ENCODE data around the gene TICAM1.

TICAM1 gene

DNA sequence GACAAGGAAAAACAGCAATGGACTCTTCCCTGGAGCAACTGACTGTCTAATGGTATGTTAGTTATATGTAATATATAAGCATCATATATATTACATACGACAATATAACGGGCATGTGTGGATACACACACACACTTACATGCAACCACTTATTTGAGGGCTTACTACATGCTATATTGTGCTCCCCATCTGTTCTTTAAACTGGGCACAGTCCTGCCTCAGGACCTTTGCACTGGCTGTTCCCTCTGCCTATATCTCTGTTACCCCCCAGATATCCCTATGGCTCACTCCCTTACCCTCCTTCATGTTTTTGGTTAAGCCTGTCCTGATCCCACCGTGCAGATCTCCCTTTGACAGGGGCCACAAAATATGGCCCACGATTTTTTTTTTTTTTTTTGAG, 10.2 kb downstream of the TICAM1 start:
- no peak overlapping the region for H3K27ac ChIP-seq (ENCODE audit: insufficient read depth, low read length, poor library complexity, severe bottlenecking)
- H3K9me3 ChIP-seq (ENCODE audit: control insufficient read depth, low read length), result no peaks in the 10 kb centered on the region
- H3K4me1 ChIP-seq (ENCODE audit: control insufficient read depth, insufficient read depth, low read length, poor library complexity, severe bottlenecking), result no peaks in the 10 kb centered on the region
- no peak overlapping the region for H3K4me3 ChIP-seq (ENCODE audit: insufficient read depth, low read depth, low read length, poor library complexity, severe bottlenecking)
- DNase-seq, result no peak
- H3K27me3 ChIP-seq (replicated peaks; ENCODE audit: control insufficient read depth, insufficient read depth, low read length, poor library complexity, severe bottlenecking), result no peaks in the 10 kb centered on the region
- H3K36me3 ChIP-seq (ENCODE audit: control insufficient read depth, insufficient read depth, low read length), result peaks cover 18% of the 10 kb centered on the region

DNA sequence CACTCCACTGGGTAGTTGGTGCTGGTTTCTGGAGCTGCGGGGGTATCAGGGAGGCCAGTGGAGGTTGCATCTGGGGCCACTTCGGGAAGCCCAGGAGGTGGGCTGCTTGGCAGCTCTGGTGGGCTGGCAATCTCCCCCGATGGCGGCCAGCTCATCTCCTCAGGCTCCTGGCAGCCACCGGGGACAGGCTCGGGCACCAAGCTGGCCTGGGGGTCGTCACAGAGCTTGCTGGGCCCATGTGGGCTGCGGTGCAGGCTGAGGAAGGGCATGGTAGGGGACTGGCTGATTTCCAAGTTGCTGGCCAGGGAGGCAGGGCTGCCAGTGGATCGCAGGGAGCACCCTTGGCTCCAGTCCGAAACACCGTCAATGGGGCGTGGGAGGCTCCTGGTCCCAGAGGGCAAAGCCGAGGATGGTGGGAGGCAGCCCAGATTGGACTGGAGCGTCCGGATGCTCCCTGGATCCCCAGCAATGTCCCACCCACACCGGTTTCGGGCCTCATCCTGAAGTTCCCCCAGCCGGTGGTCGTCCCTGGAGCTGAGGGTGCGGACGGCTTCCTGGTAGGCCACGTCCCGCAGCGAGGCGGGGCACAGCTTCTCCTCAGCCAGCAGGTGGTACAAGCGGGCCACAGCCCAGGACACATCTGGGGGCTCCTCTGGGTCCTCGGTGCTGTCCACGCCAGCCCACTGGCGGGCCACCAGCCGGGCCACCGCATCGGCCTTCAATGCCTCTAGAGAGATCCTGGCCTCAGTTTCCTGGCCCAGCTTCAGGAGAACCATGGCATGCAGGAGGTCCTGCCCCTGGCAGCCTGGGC, 13.8 kb downstream of the TICAM1 start:
- DNase-seq, result no peak
- Histone ChIP-seq H3K4me1 (ENCODE audit: control insufficient read depth, insufficient read depth, low read length, poor library complexity, severe bottlenecking) (peaks cover 7% of the 10 kb centered on the region), H3K9me3 (ENCODE audit: control insufficient read depth, low read length) (no peaks in the 10 kb centered on the region), H3K36me3 (ENCODE audit: control insufficient read depth, insufficient read depth, low read length) (peaks cover 18% of the 10 kb centered on the region), H3K4me3 (ENCODE audit: insufficient read depth, low read depth, low read length, poor library complexity, severe bottlenecking) (no peak overlapping the region), H3K27ac (ENCODE audit: insufficient read depth, low read length, poor library complexity, severe bottlenecking) (no peak overlapping the region), H3K27me3 (replicated peaks; ENCODE audit: control insufficient read depth, insufficient read depth, low read length, poor library complexity, severe bottlenecking) (no peaks in the 10 kb centered on the region)

DNA sequence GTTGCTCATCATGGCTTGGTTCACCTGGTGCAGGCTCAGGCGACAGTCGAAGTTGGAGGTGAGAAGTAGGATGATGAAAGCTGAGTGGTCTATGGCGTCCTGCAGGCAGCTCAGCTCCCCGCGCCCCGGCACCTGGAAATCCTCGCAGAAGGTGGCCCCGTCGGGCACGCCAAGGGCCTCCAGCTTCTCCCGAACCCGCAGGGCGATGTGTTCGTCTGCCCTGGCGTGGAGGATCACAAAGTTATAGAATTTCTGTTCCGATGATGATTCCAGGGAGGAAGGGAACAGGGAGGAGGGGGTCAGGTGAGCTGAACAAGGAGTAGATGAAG, 14.6 kb downstream of the TICAM1 start:
- no peak overlapping the region for H3K27ac ChIP-seq (ENCODE audit: insufficient read depth, low read length, poor library complexity, severe bottlenecking)
- peaks cover 7% of the 10 kb centered on the region for H3K4me1 ChIP-seq (ENCODE audit: control insufficient read depth, insufficient read depth, low read length, poor library complexity, severe bottlenecking)
- no peak overlapping the region for H3K4me3 ChIP-seq (ENCODE audit: insufficient read depth, low read depth, low read length, poor library complexity, severe bottlenecking)
- H3K27me3 ChIP-seq (replicated peaks; ENCODE audit: control insufficient read depth, insufficient read depth, low read length, poor library complexity, severe bottlenecking), result no peaks in the 10 kb centered on the region
- peaks cover 18% of the 10 kb centered on the region for H3K36me3 ChIP-seq (ENCODE audit: control insufficient read depth, insufficient read depth, low read length)
- H3K9me3 ChIP-seq (ENCODE audit: control insufficient read depth, low read length), result no peaks in the 10 kb centered on the region
- DNase-seq, result no peak

DNA sequence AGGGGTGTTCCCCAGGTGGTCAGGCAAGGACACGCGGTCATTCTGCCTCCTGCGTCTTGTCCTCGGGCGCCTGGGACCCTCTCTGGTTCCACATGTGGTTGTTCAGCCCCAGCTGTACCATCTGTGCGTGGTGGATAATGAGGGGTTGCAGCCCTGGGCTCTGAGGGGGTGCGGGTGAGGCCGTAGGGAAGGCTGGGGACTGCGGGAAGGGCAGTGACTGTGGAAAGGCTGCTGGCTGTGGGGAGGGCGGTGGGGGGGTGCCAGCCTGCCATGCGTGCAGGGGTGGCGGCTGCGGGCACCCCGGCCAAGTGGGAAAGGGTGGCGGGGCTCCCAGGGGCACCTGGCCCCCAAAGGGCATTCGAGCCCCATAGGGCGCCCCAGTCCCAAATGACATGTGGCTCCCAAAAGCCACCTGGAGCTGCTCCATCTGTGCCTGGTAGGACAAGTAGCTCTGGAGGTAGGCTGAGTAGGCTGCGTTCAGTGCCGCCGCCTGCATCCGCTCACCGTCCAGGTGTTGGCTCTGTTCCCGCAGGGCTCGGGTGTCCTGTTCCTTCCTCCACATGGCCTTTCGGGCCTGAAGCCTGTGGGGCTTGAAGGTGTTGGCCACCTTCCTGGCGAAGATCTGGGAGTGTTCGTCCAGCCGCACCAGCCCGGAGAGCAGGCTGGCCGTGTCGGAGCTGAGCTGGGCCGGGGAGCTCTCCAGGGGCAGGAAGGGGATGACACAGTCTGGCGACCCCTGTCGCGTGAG, 15.1 kb downstream of the TICAM1 start:
- Histone ChIP-seq H3K36me3 (ENCODE audit: control insufficient read depth, insufficient read depth, low read length) (peaks cover 18% of the 10 kb centered on the region), H3K27ac (ENCODE audit: insufficient read depth, low read length, poor library complexity, severe bottlenecking) (no peak overlapping the region), H3K27me3 (replicated peaks; ENCODE audit: control insufficient read depth, insufficient read depth, low read length, poor library complexity, severe bottlenecking) (no peaks in the 10 kb centered on the region), H3K9me3 (ENCODE audit: control insufficient read depth, low read length) (no peaks in the 10 kb centered on the region), H3K4me3 (ENCODE audit: insufficient read depth, low read depth, low read length, poor library complexity, severe bottlenecking) (no peak overlapping the region), H3K4me1 (ENCODE audit: control insufficient read depth, insufficient read depth, low read length, poor library complexity, severe bottlenecking) (peaks cover 7% of the 10 kb centered on the region)
- DNase-seq, result no peak

DNA sequence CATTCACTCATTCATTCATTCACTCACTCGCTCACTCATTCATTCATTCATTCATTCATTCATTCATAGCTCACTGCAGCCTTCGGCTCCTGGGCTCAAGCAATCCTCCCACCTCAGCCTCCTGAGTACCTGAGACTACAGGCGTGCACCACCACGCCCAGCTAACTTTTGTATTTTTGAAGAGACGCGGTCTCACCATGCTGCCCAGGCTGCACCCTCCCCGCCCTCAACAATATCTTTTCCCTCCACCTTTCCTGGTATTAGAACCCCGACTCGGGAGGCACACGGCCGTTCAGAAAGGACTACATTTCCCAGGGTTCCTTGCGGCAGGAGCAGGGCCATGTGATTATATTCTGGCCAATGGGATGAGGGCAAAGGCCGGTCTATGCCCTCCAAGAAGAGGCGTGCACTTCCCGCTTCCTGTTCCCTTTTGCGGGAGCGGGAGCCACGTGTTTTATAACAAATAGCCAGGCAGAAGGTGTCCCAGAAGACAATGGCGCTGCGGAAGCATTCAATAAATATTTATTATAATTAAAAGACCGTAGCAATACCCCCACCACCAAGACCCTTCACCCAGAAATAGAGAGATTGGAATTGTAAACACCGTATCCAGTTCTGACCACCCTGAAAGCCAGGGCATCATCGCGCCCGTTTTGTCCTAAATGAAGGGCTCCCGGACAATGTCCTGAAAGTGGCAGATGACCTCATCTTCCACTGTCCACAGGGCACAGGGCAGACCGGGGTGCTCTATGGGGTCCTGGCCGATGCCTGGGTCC, 15.9 kb downstream of the TICAM1 start:
- Histone ChIP-seq H3K4me3 (ENCODE audit: insufficient read depth, low read depth, low read length, poor library complexity, severe bottlenecking) (peak overlapping the region; percentile 22), H3K9me3 (ENCODE audit: control insufficient read depth, low read length) (no peaks in the 10 kb centered on the region), H3K4me1 (ENCODE audit: control insufficient read depth, insufficient read depth, low read length, poor library complexity, severe bottlenecking) (peaks cover 7% of the 10 kb centered on the region), H3K27me3 (replicated peaks; ENCODE audit: control insufficient read depth, insufficient read depth, low read length, poor library complexity, severe bottlenecking) (no peaks in the 10 kb centered on the region), H3K27ac (ENCODE audit: insufficient read depth, low read length, poor library complexity, severe bottlenecking) (no peak overlapping the region), H3K36me3 (ENCODE audit: control insufficient read depth, insufficient read depth, low read length) (peaks cover 18% of the 10 kb centered on the region)
- DNase-seq, result peak; percentile 38 to 70 (median 59)

DNA sequence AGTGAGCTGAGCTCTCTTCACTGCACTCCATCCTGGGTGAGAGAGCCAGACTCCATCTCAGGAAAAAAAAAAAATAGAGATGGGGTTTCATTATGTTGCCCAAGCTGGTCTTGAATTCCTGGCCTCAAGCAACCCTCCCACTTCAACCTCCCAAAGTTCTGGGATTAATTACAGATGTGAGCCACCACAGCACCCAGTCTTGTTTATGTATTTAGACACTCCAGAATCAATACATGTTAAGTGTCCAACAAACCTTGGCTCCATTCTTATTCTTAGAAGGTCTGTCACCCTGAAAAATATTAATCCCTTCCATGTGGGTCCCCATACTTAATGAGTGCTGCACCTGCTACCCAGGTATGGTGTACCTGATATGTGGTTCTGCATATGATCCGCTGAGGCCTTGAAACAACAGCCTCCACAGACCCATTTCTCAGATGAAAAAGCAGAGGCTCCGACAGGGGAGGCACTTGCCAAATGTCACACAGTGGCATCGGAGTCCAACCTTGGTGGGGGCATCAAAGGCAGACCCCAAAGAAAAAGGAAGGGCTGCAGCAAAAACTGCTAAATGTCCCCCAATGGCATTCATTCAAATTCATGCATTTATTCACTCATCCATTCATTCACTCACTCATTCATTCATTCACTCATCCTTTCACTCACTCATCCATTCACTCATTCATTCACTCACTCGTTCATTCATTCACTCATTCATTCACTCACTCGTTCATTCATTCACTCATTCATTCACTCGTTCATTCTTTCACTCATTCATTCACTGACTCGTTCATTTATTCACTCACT, 16.7 kb downstream of the TICAM1 start:
- H3K36me3 ChIP-seq (ENCODE audit: control insufficient read depth, insufficient read depth, low read length), result peaks cover 18% of the 10 kb centered on the region
- H3K9me3 ChIP-seq (ENCODE audit: control insufficient read depth, low read length), result no peaks in the 10 kb centered on the region
- no peak overlapping the region for H3K27ac ChIP-seq (ENCODE audit: insufficient read depth, low read length, poor library complexity, severe bottlenecking)
- H3K27me3 ChIP-seq (replicated peaks; ENCODE audit: control insufficient read depth, insufficient read depth, low read length, poor library complexity, severe bottlenecking), result no peaks in the 10 kb centered on the region
- DNase-seq, result no peak
- peaks cover 7% of the 10 kb centered on the region for H3K4me1 ChIP-seq (ENCODE audit: control insufficient read depth, insufficient read depth, low read length, poor library complexity, severe bottlenecking)
- no peak overlapping the region for H3K4me3 ChIP-seq (ENCODE audit: insufficient read depth, low read depth, low read length, poor library complexity, severe bottlenecking)

DNA sequence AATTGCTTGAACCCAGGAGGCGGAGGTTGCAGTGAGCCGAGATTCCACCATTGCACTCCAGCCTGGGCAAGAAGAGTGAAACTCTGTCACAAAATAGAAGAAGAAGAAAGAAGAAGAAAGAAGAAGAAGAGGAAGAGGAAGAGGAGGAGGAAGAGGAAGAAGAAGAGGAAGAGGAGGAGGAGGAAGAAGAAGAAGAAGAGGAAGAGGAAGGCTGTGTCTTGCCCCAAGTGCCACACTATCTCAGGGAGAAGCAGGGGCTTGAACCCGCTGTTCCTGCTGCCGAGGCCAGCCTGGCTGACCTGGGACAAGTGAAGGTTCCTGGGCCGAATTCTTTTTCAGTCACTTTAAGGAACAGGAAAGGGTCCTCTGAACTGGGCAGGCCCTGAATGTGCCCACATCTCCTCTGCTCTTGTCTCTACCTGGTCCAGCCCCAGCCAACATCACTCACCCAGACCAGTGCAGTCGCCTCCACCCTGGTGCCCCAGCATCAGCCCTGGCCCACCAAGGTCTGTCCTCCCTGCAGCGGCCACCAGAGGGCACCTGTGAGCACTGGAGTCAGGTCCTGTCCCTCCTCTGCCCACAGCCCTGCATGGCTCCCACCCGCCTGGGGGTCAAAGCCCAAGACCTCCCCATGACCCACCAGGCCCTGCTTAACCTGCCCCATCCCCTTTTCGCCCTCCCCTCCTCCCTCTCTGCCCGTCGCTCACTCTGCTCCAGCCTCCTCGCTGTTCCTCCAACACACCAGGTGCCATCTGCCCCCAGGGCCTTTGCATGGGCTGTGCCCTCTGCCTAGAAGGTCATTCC, 20.0 kb downstream of the TICAM1 start:
- H3K27ac ChIP-seq (ENCODE audit: insufficient read depth, low read length, poor library complexity, severe bottlenecking), result no peak overlapping the region
- peak; percentile 67 to 81 (median 75) for DNase-seq
- H3K4me3 ChIP-seq (ENCODE audit: insufficient read depth, low read depth, low read length, poor library complexity, severe bottlenecking), result no peak overlapping the region
- no peaks in the 10 kb centered on the region for H3K27me3 ChIP-seq (replicated peaks; ENCODE audit: control insufficient read depth, insufficient read depth, low read length, poor library complexity, severe bottlenecking)
- H3K9me3 ChIP-seq (ENCODE audit: control insufficient read depth, low read length), result no peaks in the 10 kb centered on the region
- peaks cover 2% of the 10 kb centered on the region for H3K36me3 ChIP-seq (ENCODE audit: control insufficient read depth, insufficient read depth, low read length)
- H3K4me1 ChIP-seq (ENCODE audit: control insufficient read depth, insufficient read depth, low read length, poor library complexity, severe bottlenecking), result peaks cover 7% of the 10 kb centered on the region

DNA sequence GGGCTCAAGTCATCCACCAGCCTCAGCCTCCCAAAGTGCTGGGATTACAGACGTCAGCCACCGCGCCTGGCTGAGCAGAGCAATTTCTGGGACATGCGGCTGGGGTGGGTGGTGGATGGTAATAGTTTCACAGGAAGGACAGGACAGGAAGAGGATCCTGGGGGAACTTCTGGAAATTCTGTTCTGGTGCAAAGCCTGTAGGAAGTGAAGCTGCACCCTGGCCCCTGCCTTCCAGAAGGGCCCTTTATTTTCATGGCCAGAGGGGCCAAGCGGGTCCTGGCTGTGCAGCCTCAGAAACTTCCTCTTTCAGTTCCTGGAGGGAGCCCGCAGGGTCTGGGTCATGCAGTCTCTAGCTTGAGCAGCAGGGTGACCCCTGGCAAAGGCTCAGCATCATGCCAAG, 24.3 kb downstream of the TICAM1 start:
- H3K4me3 ChIP-seq (ENCODE audit: insufficient read depth, low read depth, low read length, poor library complexity, severe bottlenecking), result no peak overlapping the region
- no peaks in the 10 kb centered on the region for H3K27me3 ChIP-seq (replicated peaks; ENCODE audit: control insufficient read depth, insufficient read depth, low read length, poor library complexity, severe bottlenecking)
- no peak overlapping the region for H3K27ac ChIP-seq (ENCODE audit: insufficient read depth, low read length, poor library complexity, severe bottlenecking)
- no peaks in the 10 kb centered on the region for H3K9me3 ChIP-seq (ENCODE audit: control insufficient read depth, low read length)
- no peaks in the 10 kb centered on the region for H3K36me3 ChIP-seq (ENCODE audit: control insufficient read depth, insufficient read depth, low read length)
- H3K4me1 ChIP-seq (ENCODE audit: control insufficient read depth, insufficient read depth, low read length, poor library complexity, severe bottlenecking), result peaks cover 3% of the 10 kb centered on the region
- no peak for DNase-seq

DNA sequence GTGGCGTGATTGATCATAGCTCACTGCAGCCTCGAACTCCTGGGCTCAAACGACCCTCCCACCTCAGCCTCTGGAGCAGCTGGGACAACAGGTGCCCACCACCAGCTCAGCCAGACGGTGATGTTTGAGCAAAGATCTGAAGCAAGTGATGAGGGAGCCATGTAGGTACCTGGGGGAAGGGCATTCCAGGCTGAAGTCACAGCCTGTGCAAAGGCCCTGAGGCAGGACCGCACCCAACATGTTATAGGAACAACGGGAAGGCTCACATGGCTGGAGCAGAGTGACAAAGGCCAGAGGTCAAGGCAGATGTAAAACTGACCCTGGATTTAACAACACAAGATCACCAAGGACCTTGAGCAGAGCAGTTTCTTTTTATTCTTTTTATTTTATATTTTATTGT, 25.1 kb downstream of the TICAM1 start:
- no peak overlapping the region for H3K27ac ChIP-seq (ENCODE audit: insufficient read depth, low read length, poor library complexity, severe bottlenecking)
- no peaks in the 10 kb centered on the region for H3K36me3 ChIP-seq (ENCODE audit: control insufficient read depth, insufficient read depth, low read length)
- H3K4me3 ChIP-seq (ENCODE audit: insufficient read depth, low read depth, low read length, poor library complexity, severe bottlenecking), result no peak overlapping the region
- H3K9me3 ChIP-seq (ENCODE audit: control insufficient read depth, low read length), result no peaks in the 10 kb centered on the region
- no peak for DNase-seq
- no peaks in the 10 kb centered on the region for H3K27me3 ChIP-seq (replicated peaks; ENCODE audit: control insufficient read depth, insufficient read depth, low read length, poor library complexity, severe bottlenecking)
- peaks cover 3% of the 10 kb centered on the region for H3K4me1 ChIP-seq (ENCODE audit: control insufficient read depth, insufficient read depth, low read length, poor library complexity, severe bottlenecking)

Data from effector memory CD4-positive, alpha-beta T cell (primary cell).